Esophagus muscularis mucosa (tissue), 4 donors: ENCODE measurements around the gene CST1. TPM values are rescaled to one million over a fixed set of nuclear protein-coding genes. Genes with fewer than 3 reads are reported as not detected.
A peak's percentile ranks its signal among the peaks of the same experiment; 100 is the strongest.
"Not testable (repeated sequence)": the region's sequence is repeated elsewhere in the genome, so short reads cannot be mapped to it uniquely, and the experiment has no call there.

Source experiments
- DNase-seq: peaks from one replicate; pipeline ENCODE4 v3.0.0-alpha.2; 2017; ENCODE audit errors: extremely low spot score
- H3K27ac ChIP-seq, 4 donors: fragments of 200-600 bp; sonication (generic); replicated peaks in 1 of 4; 1 replicate in 3 of 4; 2 replicates in 1 of 4; pipeline ENCODE4 v1.5.1; 2016 to 2019; ENCODE audit warnings: mild to moderate bottlenecking in 1 of 4
- H3K27me3 ChIP-seq, 4 donors: fragments of 200-600 bp; sonication (generic); one replicate each; pipeline versions ENCODE4 v1.5.1 to v1.6.0; 2016 to 2019
- H3K36me3 ChIP-seq, 4 donors: fragments of 200-600 bp; sonication (generic); one replicate each; pipeline ENCODE4 v1.5.1; 2016 to 2019
- H3K4me1 ChIP-seq, 4 donors: fragments of 200-600 bp; sonication (generic); one replicate each; pipeline ENCODE4 v1.5.1; 2016 to 2019
- H3K4me3 ChIP-seq, 4 donors: fragments of 200-600 bp; sonication (generic); 1 replicate in 2 of 4; 2 replicates in 2 of 4; pipeline ENCODE4 v1.5.1; 2016 to 2019; ENCODE audit warnings: mild to moderate bottlenecking in 4 of 4, moderate library complexity in 1 of 4
- H3K9me3 ChIP-seq, 4 donors: fragments of 200-600 bp; sonication (generic); 1 replicate in 3 of 4; 2 replicates in 1 of 4; pipeline ENCODE4 v1.5.1; 2016 to 2019
- CTCF ChIP-seq, 3 experiments: fragments of 200-600 bp in 2 of 3; fragments of 450-650 bp in 1 of 3; sonication (generic) in 2 of 3; IDR thresholded peaks; one replicate each; pipeline ENCODE4 v1.5.1; 2017 to 2019; ENCODE audit warnings: antibody characterized with exemption in 3 of 3, mild to moderate bottlenecking in 2 of 3, moderate library complexity in 1 of 3
- EP300 ChIP-seq: sonication (generic); formaldehyde crosslinking; IDR thresholded peaks from one replicate; pipeline ENCODE4 v1.6.1; 2017; ENCODE audit warnings: antibody characterized with exemption
- POLR2A ChIP-seq: fragments of 450-650 bp; IDR thresholded peaks from one replicate; pipeline ENCODE4 v1.6.1; 2017; ENCODE audit warnings: antibody characterized with exemption, moderate library complexity, mild to moderate bottlenecking, low read depth
- POLR2AphosphoS5 ChIP-seq, 2 donors: sonication (generic); formaldehyde crosslinking; IDR thresholded peaks; one replicate each; pipeline ENCODE4 v1.6.1; 2017; ENCODE audit warnings: antibody characterized with exemption in 2 of 2
- WGBS: methylation state at CpG from one replicate; pipeline ENCODE4 v1.1.5; 2018; 5-methylcytosine and 5-hydroxymethylcytosine counted together
- intact Hi-C: fragments of 100-400 bp; cut with DNase I; formaldehyde crosslinking; loops from one replicate; pipeline ENCODE4 v1.15.1; 2023
- total RNA-seq, 4 donors: library from RNA; depleted of rRNA; stranded (reverse); fragments of >200 nt; gene quantifications; one replicate each; pipeline versions ENCODE4 v1.1.0 to v1.2.1, GENCODE V29; 2016

CST1 gene
- total RNA-seq, 4 donors from 2014 or later: not detected

GRCh38 chr20:23749746-23750145 is 989 bp downstream of the CST1 start:
- H3K27ac ChIP-seq: no peak overlapping the region
- H3K27me3 ChIP-seq: peaks cover 0 to 11% (median 0%) of the 10 kb centered on the region in 4 donors
- H3K4me1 ChIP-seq: peaks cover 0 to 3% (median 0%) of the 10 kb centered on the region in 4 donors
- intact Hi-C loops: no loop called here
- DNase-seq: peak; percentile 89
- H3K9me3 ChIP-seq: no peaks in the 10 kb centered on the region
- WGBS: 88% methylated on average over 5 of the region's 5 CpGs
- H3K4me3 ChIP-seq: no peak overlapping the region
- TF ChIP-seq POLR2AphosphoS5 (IDR thresholded peaks at IDR 0.05) (no peak), EP300 (no peak), CTCF (IDR thresholded peaks at IDR 0.05) (no peak), POLR2A (no peak)
- no peaks in the 10 kb centered on the region for H3K36me3 ChIP-seq

- H3K4me3 ChIP-seq, H3K9me3 ChIP-seq, H3K4me1 ChIP-seq, H3K36me3 ChIP-seq, intact Hi-C loops, H3K27ac ChIP-seq: not testable (repeated sequence)
- peaks cover 0 to 11% (median 0%) of the 10 kb centered on the region in 4 donors for H3K27me3 ChIP-seq
- peak; percentile 50 for DNase-seq
- 86% methylated on average over 7 of the region's 10 CpGs for WGBS
Measured at GRCh38 chr20:23748975-23749374, 1.8 kb downstream of the CST1 start.

GRCh38 chr20:23747551-23747950 is 3.2 kb downstream of the CST1 start:
- intact Hi-C loops, DNase-seq, H3K27ac ChIP-seq, H3K4me3 ChIP-seq, H3K9me3 ChIP-seq, H3K36me3 ChIP-seq, H3K4me1 ChIP-seq: not testable (repeated sequence)
- peaks cover 0 to 11% (median 0%) of the 10 kb centered on the region in 4 donors for H3K27me3 ChIP-seq
- 53% methylated on average over 5 of the region's 7 CpGs for WGBS

GRCh38 chr20:23747092-23747491 is 3.6 kb downstream of the CST1 start:
- H3K27me3 ChIP-seq: peaks cover 0 to 11% (median 0%) of the 10 kb centered on the region in 4 donors
- H3K27ac ChIP-seq, H3K4me3 ChIP-seq, H3K9me3 ChIP-seq, intact Hi-C loops, H3K4me1 ChIP-seq, H3K36me3 ChIP-seq: not testable (repeated sequence)
- WGBS: 100% methylated on average over 1 of the region's 4 CpGs
- peak; percentile 91 for DNase-seq

- Histone ChIP-seq H3K36me3 (no peaks in the 10 kb centered on the region), H3K27ac (no peak overlapping the region), H3K4me3 (no peak overlapping the region), H3K9me3 (no peaks in the 10 kb centered on the region), H3K4me1 (no peaks in the 10 kb centered on the region), H3K27me3 (peaks cover 0 to 11% (median 0%) of the 10 kb centered on the region in 4 donors)
- peak; percentile 89 for DNase-seq
- WGBS: 37% methylated on average over 6 of the region's 6 CpGs
- intact Hi-C loops: no loop called here
- TF ChIP-seq EP300 (no peak), POLR2AphosphoS5 (IDR thresholded peaks at IDR 0.05) (no peak), CTCF (IDR thresholded peaks at IDR 0.05) (no peak), POLR2A (no peak)
Measured at GRCh38 chr20:23746321-23746720, 4.4 kb downstream of the CST1 start.

- Histone ChIP-seq H3K9me3 (no peaks in the 10 kb centered on the region), H3K4me3 (no peak overlapping the region), H3K27ac (no peak overlapping the region), H3K36me3 (no peaks in the 10 kb centered on the region), H3K27me3 (peaks cover 0 to 11% (median 0%) of the 10 kb centered on the region in 4 donors), H3K4me1 (no peaks in the 10 kb centered on the region)
- DNase-seq: no peak
- intact Hi-C loops: no loop called here
- no peak for TF ChIP-seq EP300
- TF ChIP-seq POLR2AphosphoS5 (IDR thresholded peaks at IDR 0.05): no peak
- no peak for TF ChIP-seq CTCF (IDR thresholded peaks at IDR 0.05)
- TF ChIP-seq POLR2A: no peak
- WGBS: 86% methylated on average over 2 of the region's 2 CpGs
Measured at GRCh38 chr20:23745247-23745646, 5.5 kb downstream of the CST1 start.
